NOMO-1 treated with DMSO at 0.1 percent for 48 hours (cell line): ENCODE data around the gene RUVBL1.

ENCODE experiments used
- DNase-seq: peaks from one replicate; lab custom pipeline; 2025; ENCODE audit not compliant: unreplicated experiment; lab: John Stamatoyannopoulos, UW

RUVBL1 gene

GRCh38 chr3:128070898-128071591 is 52.6 kb downstream of the RUVBL1 start:
- DNase-seq = no peak

DNA sequence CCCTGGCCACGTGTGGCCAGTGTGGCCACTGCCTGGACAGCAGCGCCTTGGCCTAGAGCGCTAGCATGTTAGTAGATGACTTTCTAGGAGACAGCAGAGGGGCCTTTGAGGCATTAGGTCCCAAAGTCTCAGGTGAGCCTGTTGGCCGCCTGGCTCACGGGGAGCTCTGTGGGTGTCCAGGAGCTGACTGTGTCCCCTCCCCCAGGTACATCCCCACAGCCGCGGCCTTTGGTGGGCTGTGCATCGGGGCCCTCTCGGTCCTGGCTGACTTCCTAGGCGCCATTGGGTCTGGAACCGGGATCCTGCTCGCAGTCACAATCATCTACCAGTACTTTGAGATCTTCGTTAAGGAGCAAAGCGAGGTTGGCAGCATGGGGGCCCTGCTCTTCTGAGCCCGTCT is 54.3 kb downstream of the RUVBL1 start:
- DNase-seq = no peak

- peak; percentile 40 for DNase-seq
Measured at GRCh38 chr3:128068156-128068620, 55.4 kb downstream of the RUVBL1 start.

- DNase-seq = peak; percentile 13
Measured at GRCh38 chr3:128067489-128067888, 56.1 kb downstream of the RUVBL1 start.

GRCh38 chr3:128066676-128067075 is 56.9 kb downstream of the RUVBL1 start:
- no peak for DNase-seq

- no peak for DNase-seq
Measured at GRCh38 chr3:128066114-128066513, 57.5 kb downstream of the RUVBL1 start.

DNA sequence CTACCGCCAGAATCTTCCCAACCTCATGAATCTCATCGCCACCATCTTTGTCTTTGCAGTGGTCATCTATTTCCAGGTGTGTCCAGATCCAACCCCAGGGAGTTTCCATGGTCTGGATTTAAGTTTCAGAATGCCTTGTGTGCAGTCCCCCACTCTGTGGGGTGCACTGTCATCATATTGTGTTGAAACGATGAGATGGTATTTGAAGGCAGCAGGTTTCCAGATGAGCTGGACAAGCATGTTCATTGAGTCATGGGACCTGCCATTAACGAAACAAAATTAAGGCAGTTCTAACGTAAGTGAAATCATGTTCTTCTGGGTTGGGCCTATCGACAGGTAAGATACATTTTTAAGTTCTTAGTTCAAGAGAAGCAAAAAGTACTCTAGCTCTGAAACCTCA is 58.6 kb downstream of the RUVBL1 start:
- no peak for DNase-seq

GRCh38 chr3:128063865-128064264 is 59.7 kb downstream of the RUVBL1 start:
- no peak for DNase-seq

DNA sequence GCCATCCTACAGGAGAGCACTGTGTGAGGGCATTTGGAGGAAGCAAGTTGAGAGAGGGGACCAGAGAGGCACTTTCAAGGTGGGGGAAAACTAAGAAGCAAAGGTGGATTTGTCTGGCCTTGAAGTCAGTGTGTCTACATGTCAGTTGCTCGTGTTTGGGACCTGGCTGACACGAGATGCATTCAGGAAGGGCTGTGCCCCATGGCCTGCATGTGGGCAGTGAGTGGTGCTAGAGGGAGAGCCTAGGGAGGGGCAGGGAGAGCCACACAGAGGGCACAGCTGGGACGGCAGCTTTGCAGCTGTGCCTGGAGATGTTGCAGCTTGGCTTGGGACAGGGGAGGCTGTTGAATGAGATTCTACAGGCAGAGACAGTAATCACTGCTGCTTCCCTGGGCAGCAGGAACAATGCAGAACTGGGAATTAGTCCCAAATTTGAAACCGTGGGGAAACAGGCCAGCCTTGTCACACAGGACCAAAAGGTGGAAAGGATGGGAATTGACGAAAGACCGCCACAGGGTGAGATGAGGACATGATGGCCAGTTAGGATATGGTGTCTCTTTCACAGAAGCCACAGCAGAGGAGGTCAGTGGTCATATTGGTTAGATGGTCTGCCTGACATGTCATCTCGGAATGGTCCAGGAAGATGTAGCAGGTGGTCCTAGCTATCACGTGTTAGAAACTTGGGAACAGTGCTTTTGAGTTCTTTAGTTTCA is 61.4 kb downstream of the RUVBL1 start:
- no peak for DNase-seq

GRCh38 chr3:128060473-128061381 is 62.9 kb downstream of the RUVBL1 start:
- no peak for DNase-seq

- no peak for DNase-seq
Measured at GRCh38 chr3:128056258-128056657, 67.4 kb downstream of the RUVBL1 start.

DNA sequence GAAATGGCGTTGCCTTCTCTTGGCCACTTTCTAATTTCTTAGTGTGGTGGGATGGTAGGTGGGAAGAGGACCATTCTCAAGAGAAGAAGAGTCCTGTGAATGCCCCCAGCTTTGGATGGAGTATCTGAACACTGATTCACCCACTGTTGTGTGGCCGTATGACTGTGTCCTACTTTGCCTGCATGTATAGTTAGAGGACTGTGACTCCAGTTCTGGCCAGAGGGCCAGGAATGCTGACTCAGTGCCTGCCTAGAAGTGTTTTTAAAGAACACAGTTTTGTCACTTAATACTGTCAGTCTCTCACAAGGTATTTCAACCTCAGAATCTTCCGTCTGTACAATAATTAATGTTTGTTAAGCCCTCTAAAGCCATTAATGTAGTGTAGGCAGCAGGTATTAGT is 69.2 kb downstream of the RUVBL1 start:
- DNase-seq = no peak

- no peak for DNase-seq
Measured at GRCh38 chr3:128053614-128054013, 70.0 kb downstream of the RUVBL1 start.

DNA sequence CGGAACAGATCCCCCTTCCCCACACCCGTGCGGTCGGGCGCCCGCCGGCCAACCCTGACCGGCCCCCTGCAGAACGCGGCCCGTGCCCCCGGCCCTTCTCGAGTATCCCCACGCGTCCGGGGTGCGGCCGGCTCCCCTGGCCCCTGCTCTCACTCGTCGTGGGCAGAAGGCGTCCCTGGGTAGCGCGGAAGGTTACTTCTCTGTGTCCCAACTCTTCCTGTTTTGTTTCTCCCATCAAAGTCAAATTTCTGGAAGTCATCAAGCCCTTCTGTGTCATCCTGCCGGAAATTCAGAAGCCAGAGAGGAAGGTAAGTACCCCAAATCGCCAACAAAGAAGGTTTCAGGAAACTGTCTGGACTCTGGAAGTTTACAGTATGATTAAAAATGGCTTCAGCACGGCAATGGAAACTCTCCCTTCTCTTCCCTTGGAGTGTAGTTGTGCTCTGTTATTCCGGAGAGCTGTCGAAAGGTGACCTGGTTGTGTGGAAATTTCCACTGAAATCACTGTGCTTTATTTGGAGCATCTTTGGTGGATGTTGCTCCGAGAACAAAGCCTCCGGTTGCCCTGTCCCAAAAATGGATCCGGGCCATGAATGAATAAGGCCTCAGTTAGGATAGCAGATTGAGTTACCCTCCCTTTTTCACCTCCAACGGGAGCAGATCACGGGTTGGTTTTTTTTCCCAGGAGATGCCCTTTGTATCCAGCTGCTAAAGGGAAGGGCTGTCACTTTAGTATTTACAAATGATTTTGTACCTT is 70.8 kb downstream of the RUVBL1 start:
- peak; percentile 31 for DNase-seq

DNA sequence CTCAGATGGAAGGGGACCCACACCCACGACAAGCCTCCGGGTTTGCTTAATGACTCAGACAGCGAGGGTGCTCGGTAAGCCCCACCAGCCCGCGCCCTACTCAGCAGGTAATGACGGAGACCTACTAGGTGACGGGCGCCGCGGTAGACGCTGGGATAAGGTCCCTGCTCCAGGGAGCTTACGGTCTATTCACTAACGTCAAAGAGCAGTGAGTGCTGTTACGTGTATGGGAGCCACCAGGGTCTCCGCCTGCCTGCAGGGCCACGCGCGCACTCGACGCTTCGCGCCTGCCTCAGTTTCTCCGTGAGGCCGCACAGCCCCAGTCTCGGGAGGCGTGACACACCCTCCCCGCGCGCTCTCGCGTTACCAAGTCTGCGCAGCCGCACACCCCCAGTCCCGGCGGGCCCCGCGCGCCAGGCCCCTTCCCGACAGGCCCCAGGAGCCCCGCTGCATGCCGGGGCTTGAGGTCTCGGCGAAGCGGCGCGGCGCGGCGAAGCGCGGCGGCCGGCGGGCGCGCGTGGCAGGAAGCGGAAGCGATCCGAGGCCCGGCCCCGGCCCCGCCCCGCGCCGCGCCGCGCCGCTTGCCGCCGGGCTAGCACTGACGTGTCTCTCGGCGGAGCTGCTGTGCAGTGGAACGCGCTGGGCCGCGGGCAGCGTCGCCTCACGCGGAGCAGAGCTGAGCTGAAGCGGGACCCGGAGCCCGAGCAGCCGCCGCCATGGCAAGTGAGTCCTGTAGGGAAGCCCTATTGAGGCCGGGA is 71.6 kb downstream of the RUVBL1 start, which contains the start of gene SEC61A1:
SEC61A1 (plus strand) TSS at position 601 of the 758 bp plus-strand sequence; CDS start at position 717, 116 bp downstream.
- DNase-seq = peak; percentile 94

DNA sequence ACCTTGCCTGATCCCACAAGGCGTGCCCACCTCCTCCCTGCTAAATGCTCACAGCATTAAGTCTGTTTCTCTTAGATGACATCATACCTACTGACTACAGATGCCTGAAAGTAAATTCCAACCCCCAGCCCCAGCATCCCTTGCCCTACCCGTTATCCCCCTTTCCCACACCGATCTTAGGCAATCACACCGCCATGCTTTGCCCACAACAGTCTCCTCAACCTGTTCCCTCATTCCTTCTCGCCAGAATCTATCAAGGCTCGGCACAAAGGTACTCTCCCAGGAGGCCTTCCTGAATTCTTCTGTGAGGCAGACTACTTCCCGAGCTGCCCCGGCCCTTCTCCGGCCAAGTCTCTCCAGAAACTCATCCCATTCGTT is 72.2 kb downstream of the RUVBL1 start:
- DNase-seq = peak; percentile 41

DNA sequence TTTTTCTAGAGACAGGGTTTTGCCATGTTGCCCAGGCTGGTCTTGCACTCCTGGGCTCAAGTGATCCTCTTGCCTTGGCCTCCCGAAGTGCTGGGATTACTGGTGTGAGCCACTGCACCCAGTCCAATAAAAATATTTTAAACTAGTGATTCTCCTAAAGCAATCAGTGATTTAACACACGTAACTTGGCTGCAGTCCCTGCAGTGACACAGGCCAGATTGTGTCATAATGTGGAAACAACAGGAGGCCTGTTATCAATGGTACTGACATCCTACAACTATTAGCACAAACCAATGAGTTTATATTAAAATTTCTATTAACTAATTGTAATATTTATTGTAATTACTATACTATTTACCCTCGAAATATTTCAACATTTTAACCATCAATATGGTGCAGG is 73.0 kb downstream of the RUVBL1 start:
- DNase-seq = no peak

GRCh38 chr3:128041344-128041743 is 82.3 kb downstream of the RUVBL1 start:
- DNase-seq = no peak

DNA sequence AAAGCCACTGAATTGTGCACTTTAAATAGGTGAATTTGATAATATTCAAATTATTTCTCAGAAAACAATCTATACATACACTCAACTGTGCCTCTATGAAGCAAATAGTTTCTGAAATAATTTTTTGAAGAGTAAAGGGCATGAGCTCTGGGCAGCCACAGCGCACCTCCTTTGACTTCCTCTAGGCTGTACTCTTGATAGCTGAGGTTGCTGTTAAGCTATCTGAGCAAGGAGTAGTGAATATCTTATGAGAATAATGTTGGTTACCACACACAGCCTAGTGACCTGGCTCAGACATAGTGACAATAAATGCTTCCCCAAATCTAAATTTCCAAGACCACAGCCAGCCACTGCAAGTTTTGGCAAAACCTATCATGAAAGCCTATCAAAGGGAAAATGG is 83.0 kb downstream of the RUVBL1 start:
- DNase-seq = no peak

GRCh38 chr3:128040041-128040440 is 83.6 kb downstream of the RUVBL1 start:
- DNase-seq = no peak
